Stimulated activated CD8-positive, alpha-beta memory T cell treated with anti-CD3 and anti-CD28 coated beads, Interleukin-15, amount 100 ng/mL, for 4 hours (primary cell): ENCODE data around the gene RYR2.

ENCODE experiments used
- DNase-seq, 2 donors: peaks; one replicate each; pipeline ENCODE4 v3.0.0-alpha.2; 2020; ENCODE audit warnings: low read depth in 2 of 2

The RYR2 gene

DNA sequence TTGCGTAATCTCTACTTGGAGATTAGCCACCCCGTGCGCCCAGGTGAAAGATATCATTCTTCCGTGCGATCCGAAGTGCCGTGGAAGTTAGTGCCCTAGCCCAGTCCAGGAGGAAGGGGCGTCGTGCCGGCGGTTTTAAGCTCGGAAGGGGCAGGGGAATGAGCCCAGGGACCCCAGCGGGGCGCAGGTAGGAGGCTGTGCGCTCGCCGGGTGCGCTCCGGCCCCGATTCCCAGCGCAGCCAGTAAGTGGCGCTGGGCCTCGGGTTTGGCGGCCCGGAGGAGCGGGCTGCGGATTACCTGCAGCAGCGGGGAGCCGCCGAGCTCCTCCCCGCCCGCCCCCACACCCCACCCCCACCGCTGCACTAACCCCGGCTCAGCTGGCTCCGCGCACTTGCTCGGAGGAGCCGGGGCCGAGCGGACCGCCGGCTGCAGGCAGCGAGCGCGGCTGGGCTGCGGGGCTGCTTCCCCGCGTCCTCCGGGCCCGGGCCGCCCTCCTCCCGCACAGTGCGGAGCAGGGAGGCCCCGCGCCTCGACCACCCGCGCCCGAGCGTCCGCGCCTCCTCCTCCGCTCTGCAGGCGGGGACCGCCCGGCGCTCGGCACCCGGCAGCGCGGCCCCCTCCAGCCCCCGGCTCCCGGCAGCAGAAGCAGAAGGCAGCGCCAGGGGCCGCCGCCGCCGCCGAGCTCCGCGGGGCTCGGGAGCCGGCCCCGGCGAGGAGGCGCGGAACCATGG lies at the start of gene RYR2:
Gene RYR2, plus strand, starts transcription at position 390 of the 731 bp plus-strand sequence. Its CDS starts 338 bp downstream, at position 728.
- no peak for DNase-seq

DNA sequence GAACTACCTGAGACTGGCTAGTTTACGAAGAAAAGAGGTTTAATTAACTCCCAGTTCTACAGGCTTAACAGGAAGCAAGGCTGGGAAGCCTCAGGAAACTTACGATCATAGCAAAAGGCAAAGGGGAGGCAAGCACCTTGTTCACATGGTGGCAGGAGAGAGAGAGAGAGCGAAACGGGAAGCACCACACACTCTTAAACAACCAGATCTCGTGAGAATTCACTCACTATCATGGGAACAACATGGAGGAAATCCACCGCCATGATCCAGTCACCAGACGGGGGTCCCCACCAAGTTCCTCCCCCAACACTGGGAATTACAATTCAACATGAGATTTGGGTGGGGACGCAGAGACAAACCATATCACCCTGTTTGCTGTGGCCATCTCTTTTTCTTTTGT lies 49.5 kb upstream of the RYR2 start:
- no peak for DNase-seq

DNA sequence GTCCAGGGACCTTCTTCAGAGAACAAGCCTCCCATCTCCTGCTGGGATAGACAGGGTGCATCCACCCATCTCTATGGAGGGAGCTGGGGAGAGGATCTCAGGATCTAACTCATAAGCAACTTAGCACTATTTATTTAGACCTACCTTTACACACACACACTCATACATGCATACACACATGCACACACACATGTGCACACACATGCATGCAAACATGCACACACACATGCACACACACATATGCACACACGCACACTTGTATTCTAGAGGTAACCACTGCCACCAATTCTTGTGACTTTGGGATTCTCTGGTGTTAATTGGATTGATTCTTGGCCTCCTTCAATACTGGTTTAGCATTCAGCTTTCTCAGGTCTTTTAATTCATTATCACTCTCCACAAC lies 47.5 kb upstream of the RYR2 start:
- DNase-seq = no peak

DNA sequence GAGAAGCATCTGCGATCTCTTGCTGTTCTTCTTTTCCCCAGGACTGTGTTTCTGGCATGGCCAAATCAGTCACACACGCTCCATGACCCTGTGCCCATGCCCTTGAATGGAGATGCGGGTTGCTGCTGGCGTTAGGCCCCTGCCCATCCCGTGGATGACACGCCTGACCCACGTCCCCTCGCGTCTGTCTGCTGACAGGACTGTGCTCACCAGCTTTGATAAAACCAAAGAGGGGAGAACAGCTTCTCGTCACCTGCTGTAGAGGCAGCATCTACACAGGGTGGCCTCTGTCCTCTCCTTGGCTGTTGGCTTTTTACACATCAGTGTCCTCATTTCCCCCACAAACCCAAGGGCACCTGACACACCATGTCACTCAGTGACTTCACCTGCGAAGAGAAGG lies 44.6 kb upstream of the RYR2 start:
- DNase-seq = no peak

DNA sequence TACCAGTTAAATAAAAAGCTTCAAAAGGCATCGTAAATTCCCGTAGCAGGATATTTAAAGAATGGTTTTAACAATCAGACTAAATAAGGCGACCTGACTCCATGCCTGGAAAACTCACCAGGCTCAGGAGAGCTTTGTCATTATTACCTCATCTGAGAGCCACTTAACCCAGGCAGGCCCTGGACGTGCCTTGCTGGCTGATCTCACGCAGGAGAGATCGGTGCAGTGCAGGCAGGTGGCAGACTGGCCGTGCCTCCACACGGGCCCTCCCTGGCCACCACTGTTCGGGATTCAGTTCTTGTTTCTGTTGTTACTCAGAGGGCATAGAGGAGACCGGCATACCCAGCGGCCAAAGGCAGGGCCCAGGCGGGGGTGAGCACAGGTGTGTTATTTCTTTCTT lies 44.1 kb upstream of the RYR2 start:
- DNase-seq = no peak

DNA sequence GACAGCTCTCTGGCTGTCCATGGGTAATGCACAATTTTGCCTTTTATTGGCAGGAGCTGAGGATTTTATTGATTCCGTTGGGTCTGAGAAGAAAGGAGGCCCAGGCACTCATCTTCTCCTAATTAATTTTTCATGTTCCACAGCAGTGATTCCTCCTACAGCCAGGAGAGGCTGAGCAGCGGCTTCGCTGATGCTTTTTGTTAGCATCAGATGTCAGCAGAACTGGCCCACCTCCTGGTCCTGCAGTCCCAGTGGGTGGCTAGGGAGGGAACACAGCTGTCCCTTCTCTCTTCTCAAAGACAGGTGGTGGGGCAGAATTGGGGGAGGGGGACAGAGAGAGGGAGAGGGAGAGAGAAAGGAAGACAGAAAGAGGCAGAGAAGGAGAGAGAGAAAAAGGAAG lies 43.4 kb upstream of the RYR2 start:
- DNase-seq = no peak

DNA sequence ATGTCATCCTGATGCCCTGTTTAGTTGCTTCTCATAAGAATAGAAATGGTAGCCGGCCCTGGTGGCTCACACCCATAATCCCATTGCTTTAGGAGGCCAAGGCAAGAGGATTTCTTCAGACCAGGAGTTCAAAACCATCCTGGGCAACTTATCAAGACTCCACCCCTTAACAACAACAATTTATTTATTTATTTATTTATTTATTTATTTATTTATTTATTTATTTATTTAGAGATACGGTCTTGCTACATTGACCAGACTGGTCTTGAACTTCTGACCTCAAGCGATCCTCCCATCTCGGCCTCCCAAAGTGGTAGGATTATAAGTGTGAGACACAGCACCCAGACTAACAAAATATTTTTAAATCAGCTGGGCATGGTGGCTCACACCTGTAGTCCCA lies 41.8 kb upstream of the RYR2 start:
- DNase-seq = no peak

DNA sequence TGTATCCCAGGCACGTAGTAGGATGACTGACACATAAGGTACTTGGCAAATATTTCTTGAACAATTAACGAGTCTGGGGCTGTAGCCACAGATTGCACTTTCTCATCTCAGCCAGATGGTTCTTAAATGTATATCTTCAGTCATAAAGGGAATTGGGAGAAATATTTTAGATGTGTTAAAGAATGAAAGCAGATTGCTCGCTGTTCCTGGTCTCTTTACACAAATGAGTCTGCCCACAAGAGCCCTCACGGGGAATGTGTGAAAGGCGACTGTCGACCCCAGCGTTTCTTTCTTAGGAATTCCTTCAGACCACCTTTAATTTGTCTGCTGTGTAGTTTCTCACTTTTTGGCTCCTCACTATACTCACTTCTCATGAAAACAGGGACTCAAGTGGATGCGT lies 38.5 kb upstream of the RYR2 start:
- no peak for DNase-seq

DNA sequence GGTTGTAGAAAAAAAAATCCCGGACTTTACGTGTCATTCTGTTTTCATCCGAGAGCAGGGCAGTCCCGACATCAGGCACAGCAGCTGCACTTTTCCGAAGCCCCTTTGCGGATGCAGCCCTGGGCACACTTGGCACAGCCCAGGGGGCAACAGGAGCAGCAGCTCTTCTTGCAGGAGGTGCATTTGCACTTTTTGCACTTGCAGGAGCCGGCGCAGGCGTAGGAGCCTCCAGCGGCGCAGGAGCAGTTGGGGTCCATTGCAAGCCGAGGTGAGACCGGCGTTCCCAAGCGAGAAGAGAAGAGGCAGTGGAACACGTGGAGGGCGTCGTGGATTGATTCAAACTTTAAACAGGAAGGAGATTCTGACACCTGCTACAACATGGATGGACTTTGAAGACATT lies 37.9 kb upstream of the RYR2 start, which contains the start of gene MT1HL1:
Gene MT1HL1, minus strand, starts transcription at position 326 of the 400 bp plus-strand sequence. Its CDS starts 69 bp downstream, at position 257.
- no peak for DNase-seq

DNA sequence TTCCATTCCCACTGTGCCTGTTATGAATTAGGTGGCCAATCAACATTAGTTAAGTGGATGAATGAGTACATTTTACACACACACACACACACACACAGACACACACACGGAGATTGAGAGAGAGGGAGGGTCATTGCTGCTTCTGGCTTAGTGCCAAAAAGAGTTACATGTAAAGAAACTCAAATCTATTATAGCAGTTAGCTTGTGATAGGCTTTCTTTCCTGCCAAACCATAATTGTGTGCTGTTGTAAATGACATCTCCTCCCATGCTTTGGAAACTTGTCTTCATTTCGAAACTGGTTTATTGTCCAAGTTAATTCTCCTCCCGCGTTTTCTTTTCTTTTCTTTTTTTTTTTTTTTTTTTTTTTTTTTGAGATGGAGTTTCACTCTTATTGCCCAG lies 36.3 kb upstream of the RYR2 start:
- DNase-seq = no peak

DNA sequence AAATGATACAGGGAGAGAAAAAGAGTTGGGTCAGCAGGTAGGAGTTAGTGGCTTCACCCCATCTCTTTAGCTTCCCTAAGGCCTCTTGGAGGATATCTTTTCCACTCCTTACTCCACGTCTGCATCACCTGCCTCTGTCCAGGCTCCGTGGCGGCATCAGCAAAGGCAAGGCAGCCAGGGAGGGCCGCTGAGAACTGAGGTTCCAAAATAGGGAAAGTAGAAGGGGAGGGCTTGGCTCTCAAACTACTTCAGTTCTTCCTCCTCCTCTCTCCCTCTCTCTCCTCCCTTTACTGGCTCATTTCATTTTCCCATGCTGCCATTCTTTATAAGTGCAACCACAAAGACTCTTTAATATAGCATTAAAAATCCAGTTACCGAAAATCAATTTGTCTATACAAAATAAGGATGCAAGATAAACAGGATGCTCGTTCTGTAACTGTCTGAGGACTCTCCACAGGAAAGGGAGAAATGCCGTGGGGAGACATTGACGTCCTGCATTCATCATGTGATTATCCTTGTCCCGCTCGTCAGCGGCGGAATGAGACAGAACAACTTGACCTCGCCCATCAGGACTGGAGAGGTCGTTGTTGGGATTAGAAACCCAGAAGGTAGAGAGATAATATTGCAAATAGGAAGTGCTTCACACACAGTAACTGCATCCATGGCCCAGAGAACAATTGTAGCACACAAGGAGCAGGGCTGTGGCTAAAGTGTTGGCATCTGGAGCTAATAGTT lies 34.7 kb upstream of the RYR2 start:
- no peak for DNase-seq

DNA sequence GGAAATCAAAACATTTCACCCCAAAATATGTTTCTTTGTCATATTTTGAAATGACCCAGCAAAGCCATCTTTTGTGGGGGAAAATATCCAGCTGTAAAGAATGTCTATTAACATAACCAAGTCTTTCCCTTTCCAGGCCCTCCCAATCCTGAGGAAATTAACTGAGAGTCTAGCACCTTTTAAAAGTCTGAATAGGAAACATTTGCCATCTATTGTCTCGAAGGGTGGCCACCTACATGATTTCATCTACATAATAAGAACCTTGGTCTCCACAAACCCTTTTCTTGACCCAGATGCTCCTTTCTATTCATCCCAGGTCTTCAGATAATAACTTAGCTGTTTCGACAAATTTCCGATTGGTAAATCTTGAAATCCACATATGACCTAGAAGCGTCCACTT lies 32.4 kb upstream of the RYR2 start:
- no peak for DNase-seq

DNA sequence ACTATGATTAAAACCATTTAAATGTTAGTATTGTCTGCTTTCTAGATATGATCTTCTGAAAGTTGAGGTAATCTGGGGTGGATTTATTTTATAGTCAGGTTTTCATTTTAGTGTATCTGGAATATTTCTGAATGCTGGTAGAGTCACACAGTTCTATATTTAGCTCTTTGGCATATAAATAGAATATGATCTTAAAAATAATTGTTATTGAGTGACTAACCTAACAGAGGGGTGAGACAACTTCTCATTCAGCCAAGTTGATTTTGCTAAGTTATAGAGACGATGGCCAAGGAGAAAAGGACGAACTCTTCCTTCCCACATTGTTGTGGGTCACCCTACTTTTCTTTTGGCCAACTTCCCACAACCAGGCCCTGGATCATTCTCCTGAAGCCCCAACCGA lies 30.6 kb upstream of the RYR2 start:
- DNase-seq = no peak

DNA sequence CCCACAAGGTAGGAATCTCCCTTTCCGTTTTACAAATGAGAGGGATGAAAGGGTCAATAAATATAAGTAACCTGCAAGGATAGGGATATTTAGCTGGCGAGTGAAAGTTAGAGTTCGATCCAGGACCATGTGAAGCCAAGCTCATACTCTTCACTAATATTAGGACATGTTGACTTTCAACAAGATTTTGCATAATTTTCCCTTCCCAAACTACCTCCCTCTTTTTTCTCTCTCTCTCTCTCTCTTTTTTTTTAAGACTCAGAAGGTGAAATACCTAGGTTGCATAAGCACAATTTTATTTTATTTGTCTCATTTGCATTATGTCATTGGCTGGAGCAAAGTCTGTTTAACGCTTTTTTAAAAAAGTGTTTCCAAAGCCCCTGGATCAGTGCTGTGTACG lies 29.6 kb upstream of the RYR2 start:
- DNase-seq = no peak

DNA sequence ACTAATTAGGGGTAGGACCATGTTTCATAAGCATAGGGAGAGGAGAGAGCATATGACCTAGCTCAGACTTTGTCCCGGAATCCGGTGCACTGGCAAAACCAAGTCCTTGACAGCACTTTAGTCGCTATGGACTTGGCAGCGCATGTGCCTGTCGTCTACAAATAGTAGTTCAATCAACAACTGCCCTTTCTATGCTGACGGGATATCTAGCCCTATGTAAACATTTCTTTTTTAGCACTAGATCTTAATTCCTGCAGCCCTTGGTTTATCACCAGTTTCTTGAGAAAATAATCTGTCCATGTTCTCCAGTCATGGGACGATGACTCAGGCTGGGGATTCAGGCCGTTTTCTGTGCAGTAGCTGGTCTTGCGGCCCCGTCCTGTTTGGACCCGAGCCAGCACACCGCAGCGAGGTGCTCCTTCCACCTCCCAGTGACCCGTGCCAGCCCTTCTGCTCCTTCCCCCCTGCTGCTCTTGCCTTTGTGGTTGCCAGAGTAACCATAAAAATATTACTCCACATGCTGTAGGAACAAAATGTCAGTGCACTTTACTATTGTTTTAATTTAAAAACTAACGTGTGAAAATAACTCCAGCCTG lies 29.1 kb upstream of the RYR2 start:
- DNase-seq = no peak

DNA sequence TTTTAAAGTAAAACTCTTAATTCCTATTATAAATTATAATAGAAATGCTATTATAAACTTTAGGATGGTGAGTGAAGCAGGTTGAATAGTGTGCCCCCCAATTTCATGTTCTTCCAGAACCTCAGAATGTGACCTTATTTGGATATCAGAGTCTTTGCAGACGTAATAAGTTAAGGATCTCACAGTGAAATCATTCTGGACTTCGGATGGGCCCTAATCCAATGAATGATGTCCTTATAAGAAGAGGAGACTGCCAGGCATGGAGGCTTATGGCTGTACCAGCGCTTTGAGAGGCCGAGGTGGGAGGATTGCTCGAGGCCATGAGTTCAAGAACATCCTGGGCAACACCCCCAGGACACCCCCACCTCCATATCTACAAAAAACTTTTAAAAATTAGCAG lies 28.4 kb upstream of the RYR2 start:
- no peak for DNase-seq

DNA sequence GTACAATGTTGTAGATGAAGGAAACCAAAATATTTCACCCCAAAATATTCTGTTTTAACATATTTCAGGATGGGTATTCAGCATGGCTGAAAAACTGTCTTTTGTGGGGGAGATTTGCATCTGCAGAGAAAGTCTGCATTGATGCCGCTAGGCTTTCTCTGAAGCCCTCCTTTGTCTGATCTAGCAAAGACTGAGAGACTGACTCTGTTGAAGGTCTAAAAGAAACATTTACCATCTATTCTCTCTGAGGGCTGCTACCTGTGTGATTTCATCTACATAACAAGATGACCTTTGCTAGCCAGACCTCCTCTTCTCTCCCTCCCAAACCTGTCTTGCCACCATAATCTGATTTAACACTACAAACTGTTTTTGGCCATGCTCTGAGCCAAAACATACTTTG lies 25.4 kb upstream of the RYR2 start:
- no peak for DNase-seq

DNA sequence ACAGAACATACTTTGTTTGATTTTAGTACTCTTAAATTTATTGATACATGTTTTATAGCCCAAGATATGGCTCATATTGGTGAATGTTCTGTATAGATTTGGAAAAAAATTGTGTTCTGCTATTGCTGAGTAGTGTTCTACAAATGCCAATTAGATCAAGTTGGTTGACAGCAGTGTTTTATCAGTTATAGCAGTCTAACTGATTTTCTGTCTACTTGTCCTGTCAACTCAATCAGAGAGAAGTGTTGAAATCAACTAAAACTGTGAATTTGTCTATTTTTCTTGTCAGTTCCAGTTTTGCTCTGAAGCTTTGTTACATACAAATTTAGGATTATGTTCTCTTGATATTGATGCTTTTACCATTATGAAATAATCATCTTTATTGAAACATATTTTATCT lies 23.1 kb upstream of the RYR2 start:
- DNase-seq = no peak

DNA sequence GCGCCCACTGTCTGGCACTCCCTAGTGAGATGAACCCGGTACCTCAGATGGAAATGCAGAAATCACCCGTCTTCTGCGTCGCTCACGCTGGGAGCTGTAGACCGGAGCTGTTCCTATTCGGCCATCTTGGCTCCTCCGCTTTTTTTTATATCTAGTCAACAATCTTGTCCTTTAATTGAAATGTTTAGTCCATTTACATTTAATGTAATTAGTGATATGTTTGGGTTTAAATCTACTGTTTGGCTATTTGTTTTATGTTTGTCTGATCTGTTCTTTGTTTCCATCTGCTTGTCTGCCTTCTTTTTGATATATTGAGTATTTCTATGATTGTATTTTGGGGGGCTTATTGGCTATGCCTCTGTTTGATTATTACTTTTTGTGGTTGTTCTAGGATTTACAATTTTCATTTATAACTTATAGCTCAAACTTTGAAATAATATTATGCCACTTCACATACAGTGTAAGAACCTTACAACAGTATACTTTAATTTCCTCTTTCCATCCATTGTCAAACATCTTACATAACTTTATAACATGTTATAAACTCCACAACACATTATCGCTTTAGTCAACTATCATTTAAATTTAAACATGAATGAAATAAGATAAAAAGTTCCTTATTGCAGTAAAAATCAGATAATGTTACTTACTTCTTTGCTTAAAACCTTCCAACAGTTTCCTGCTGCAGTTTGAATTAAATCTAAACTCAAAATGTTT lies 16.5 kb upstream of the RYR2 start:
- DNase-seq = no peak

DNA sequence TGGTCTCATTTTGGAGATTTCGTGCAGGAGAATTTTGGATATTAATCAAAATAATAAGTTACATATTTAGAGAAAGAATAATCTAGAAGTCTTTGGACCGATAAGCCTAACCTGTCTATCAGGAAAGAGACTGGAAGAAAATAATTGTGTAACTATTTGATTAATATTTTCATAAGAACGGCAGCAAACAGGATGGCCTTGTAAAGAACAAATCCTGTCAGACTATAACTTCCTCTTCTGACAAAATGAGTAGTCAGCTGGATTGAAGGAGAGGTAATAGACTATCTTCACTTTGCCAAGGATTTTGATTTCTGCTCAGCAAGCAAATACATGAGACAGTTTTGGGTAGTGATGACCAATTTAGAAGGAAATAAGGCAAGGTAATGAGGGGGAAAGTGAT lies 12.7 kb upstream of the RYR2 start:
- no peak for DNase-seq

DNA sequence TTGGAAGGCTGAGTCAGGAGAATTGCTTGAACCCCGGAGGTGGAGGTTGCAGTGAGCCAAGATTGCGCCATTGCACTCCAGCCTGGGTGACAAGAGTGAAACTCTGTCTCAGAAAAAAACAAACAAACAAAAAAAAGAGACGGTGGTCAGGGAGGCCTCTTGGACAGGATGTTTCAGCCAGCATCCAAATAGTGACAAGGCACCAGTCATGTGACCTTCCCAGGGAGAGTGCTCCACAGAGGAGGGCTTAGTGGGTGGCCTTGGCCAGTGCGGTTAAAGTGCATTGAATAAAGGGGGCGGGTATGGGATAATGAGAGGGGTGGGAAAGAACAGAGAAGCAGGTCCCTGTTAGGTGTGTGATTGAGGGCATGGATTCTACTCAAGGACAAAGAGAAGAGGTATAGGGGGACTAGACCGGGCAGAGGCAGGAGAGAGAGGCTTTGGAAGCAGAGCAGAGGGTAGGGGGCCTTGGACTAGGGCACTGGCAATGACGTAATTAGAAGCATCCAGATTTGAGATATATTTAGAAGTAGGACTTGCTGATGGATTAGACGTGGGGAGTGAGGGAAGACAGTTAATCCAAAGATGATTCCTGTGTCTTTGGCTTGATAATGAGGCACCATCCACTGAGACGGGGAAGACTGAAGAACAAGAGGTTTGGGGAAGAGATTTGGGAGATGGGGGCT lies 12.0 kb upstream of the RYR2 start:
- no peak for DNase-seq

DNA sequence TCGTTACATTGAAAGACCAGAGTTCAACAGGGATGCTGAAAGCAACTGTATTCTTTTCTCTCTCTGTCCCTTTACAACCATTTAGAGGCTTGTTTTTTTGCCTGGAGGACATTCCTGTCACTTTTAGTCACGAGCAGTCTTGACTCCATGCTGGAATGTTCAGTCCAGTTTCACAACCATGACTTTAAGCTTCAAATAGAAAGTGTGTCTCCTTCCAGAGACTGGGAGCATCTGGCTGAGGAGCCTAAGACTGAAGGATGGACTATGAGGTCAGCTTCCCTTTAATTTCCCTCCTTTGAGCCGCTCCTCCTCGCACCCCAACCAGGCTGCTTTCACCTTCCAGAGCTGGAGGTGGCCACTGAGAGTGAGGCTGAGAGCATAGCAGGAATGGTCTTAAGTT lies 10.5 kb upstream of the RYR2 start:
- DNase-seq = no peak
